ENCODE measurements around the gene NEUROG2. TPM values are rescaled to one million over a fixed set of nuclear protein-coding genes. Genes with fewer than 3 reads are reported as not detected.

Gene NEUROG2
- total RNA-seq, 1 experiment from 2014 or later = 0.12 TPM

DNA sequence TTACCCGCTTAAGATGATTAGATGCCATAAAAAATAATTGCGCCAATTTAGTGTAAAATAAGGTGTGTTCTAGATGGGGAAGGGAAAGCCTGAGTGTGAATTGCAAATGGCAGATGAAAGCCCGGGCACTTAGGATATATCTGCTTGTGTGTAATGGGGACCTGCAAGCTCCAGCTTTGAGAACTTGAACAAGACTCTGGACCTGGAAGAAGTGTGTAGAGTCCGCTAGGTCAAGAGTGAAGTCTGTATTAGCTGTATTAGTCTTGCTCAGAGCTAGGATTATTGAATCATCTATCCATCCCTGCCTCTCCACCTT lies 4.2 kb downstream of the NEUROG2 start:
- no peaks in the 10 kb centered on the region for H3K36me3 ChIP-seq (ENCODE audit: control insufficient read depth in 1 of 2, insufficient read depth in 2 of 2, low read length in 2 of 2)
- no peak for TF ChIP-seq FOSL1 (IDR thresholded peaks at IDR 0.05; ENCODE audit: low read depth)
- no peak for TF ChIP-seq SRF (IDR thresholded peaks at IDR 0.05; ENCODE audit: low read depth)
- no peak for TF ChIP-seq ATF3 (IDR thresholded peaks at IDR 0.05)
- no peak for TF ChIP-seq ELF1 (IDR thresholded peaks at IDR 0.05; ENCODE audit: borderline replicate concordance, low read depth)
- TF ChIP-seq EZH2 (IDR thresholded peaks at IDR 0.05) = no peak
- TF ChIP-seq, protein P1, sequence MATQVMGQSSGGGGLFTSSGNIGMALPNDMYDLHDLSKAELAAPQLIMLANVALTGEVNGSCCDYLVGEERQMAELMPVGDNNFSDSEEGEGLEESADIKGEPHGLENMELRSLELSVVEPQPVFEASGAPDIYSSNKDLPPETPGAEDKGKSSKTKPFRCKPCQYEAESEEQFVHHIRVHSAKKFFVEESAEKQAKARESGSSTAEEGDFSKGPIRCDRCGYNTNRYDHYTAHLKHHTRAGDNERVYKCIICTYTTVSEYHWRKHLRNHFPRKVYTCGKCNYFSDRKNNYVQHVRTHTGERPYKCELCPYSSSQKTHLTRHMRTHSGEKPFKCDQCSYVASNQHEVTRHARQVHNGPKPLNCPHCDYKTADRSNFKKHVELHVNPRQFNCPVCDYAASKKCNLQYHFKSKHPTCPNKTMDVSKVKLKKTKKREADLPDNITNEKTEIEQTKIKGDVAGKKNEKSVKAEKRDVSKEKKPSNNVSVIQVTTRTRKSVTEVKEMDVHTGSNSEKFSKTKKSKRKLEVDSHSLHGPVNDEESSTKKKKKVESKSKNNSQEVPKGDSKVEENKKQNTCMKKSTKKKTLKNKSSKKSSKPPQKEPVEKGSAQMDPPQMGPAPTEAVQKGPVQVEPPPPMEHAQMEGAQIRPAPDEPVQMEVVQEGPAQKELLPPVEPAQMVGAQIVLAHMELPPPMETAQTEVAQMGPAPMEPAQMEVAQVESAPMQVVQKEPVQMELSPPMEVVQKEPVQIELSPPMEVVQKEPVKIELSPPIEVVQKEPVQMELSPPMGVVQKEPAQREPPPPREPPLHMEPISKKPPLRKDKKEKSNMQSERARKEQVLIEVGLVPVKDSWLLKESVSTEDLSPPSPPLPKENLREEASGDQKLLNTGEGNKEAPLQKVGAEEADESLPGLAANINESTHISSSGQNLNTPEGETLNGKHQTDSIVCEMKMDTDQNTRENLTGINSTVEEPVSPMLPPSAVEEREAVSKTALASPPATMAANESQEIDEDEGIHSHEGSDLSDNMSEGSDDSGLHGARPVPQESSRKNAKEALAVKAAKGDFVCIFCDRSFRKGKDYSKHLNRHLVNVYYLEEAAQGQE (IDR thresholded peaks at IDR 0.05; ENCODE audit: low read depth) = no peak
- no peak for TF ChIP-seq RAD21 (IDR thresholded peaks at IDR 0.05; ENCODE audit: low read depth)
- no peak for TF ChIP-seq ZFX (IDR thresholded peaks at IDR 0.05)
- TF ChIP-seq EGR1 (IDR thresholded peaks at IDR 0.05; ENCODE audit: low read depth) = no peak
- TF ChIP-seq, protein P2, sequence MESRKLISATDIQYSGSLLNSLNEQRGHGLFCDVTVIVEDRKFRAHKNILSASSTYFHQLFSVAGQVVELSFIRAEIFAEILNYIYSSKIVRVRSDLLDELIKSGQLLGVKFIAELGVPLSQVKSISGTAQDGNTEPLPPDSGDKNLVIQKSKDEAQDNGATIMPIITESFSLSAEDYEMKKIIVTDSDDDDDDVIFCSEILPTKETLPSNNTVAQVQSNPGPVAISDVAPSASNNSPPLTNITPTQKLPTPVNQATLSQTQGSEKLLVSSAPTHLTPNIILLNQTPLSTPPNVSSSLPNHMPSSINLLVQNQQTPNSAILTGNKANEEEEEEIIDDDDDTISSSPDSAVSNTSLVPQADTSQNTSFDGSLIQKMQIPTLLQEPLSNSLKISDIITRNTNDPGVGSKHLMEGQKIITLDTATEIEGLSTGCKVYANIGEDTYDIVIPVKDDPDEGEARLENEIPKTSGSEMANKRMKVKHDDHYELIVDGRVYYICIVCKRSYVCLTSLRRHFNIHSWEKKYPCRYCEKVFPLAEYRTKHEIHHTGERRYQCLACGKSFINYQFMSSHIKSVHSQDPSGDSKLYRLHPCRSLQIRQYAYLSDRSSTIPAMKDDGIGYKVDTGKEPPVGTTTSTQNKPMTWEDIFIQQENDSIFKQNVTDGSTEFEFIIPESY (IDR thresholded peaks at IDR 0.05; ENCODE audit: extremely low read depth, insufficient replicate concordance, low read length) = no peak
- TF ChIP-seq CEBPB (IDR thresholded peaks at IDR 0.05; ENCODE audit: low read depth) = no peak
- no peak for TF ChIP-seq JUND (IDR thresholded peaks at IDR 0.05)
- DNase-seq (ENCODE audit: low read depth, low spot score) (no peak), ATAC-seq (no peak)
- intact Hi-C loops (cut with micrococcal nuclease) = no loop called here
- no peaks in the 10 kb centered on the region for H3K79me2 ChIP-seq (ENCODE audit: insufficient read depth, low read length)
- ChIA-PET RAD21 (ENCODE audit: low non-redundant PET in 1 of 2, low total read pairs in 2 of 2, uncharacterized antibody in 2 of 2, unreplicated experiment in 2 of 2) (no interaction called here), CTCF (interaction anchor here (2.5 kb wide), 1 partner anchor 13 kb away, joined by 6 read pairs; no protein-coding TSS in a partner anchor), POLR2A (no interaction called here)
- no peak overlapping the region for H3K4me2 ChIP-seq (ENCODE audit: low read length)
- H4K20me1 ChIP-seq (ENCODE audit: insufficient read depth) = no peaks in the 10 kb centered on the region
- H2AFZ ChIP-seq (ENCODE audit: low read depth, low read length, poor library complexity, severe bottlenecking) = no peak overlapping the region
- no peaks in the 10 kb centered on the region for H3K9me2 ChIP-seq (ENCODE audit: insufficient read depth)
- H3K4me3 ChIP-seq (replicated peaks in 1 of 2; ENCODE audit: low read depth in 1 of 2, low read length in 2 of 2) = no peak overlapping the region
- no peaks in the 10 kb centered on the region for H3K9me3 ChIP-seq (ENCODE audit: control insufficient read depth in 1 of 2, insufficient read depth in 1 of 2, low read depth in 1 of 2, low read length in 2 of 2)
- peaks cover 4% of the 10 kb centered on the region; the same call in 1 of the 2 replicates for H3K27me3 ChIP-seq (ENCODE audit: insufficient read depth, low read length)
- H3K9ac ChIP-seq (ENCODE audit: low read length) = no peak overlapping the region
- no peak overlapping the region for H3K27ac ChIP-seq (ENCODE audit: low read depth, low read length)
- no TSS peak for BruUV-seq (replicated peaks)
- H3K4me1 ChIP-seq (ENCODE audit: control insufficient read depth in 1 of 2, insufficient read depth in 2 of 2, low read length in 2 of 2) = peaks cover 0 to 26% of the 10 kb centered on the region in 2 experiments; a peak in 2 of 4 replicates
